CD4-positive, alpha-beta T cell treated with Interleukin-15 for 1 hour (primary cell): ENCODE measurements around the gene IZUMO1.
"Not testable (repeated sequence)": the region's sequence is repeated elsewhere in the genome, so short reads cannot be mapped to it uniquely, and the experiment has no call there.

Experiments
- DNase-seq: peaks from one replicate; pipeline ENCODE4 v3.0.0-alpha.2; 2020

The IZUMO1 gene

GRCh38 chr19:48735031-48735615, 11.6 kb downstream of the IZUMO1 start:
- DNase-seq = no peak

DNA sequence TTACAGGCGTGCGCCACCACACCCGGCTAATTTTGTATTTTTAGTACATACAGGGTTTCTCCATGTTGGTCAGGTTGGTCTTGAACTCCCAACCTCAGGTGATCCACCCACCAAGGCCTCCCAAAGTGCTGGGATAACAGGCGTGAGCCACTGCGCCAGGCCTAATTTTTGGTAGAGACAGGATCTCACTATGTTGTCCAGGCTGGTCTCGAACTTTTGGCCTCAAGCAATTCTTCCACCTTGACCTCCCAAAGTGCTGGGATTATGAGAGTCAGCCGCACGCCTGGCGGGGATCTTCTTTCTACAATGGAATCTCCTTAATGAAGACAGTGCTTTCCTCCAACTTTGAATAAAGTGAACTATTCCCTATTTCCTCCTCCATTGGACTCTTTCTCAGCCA, 12.1 kb downstream of the IZUMO1 start:
- no peak for DNase-seq

GRCh38 chr19:48731452-48731851, 15.3 kb downstream of the IZUMO1 start:
- no peak for DNase-seq

DNA sequence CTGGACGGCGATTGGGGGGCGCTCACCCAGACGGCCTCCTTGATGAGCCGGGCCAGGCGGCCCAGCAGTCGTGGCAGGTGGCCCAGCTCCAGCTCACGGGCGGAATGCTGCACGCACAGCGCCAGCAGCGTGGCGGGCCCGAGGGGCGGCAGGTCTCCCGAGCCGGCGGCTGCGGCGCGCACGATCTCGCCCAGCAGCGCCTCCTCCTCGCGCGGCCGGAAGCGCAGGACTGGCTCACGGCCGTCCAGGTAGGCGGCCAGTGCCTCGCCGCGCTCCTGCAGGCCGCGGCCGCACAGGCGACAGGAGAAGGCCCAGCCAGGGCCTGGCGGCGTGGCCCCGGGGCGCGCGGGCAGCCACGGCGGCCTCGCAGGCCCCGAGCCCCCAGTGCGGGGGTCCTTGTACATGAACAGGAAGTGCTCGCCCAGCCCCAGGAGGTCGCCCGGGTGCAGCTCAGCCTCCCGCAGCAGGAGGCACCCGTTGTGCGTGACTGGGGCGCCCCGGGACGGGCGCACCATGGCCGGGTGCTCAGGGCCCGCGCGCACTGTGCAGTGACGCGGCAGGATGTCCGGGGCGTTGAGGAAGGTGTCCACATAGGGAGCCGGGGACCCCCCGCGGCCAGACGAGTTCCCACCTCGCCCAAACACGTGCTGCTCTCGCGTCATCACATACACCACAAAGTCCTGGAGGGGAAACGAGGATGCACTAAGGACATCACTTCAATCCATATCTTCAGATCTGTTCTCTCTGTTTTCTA, 17.6 kb downstream of the IZUMO1 start:
- DNase-seq = no peak

- peak; percentile 71 for DNase-seq
Observed at GRCh38 chr19:48726556-48726955, 20.2 kb downstream of the IZUMO1 start.

GRCh38 chr19:48724796-48725753, 21.6 kb downstream of the IZUMO1 start:
- DNase-seq = peak; percentile 46

DNA sequence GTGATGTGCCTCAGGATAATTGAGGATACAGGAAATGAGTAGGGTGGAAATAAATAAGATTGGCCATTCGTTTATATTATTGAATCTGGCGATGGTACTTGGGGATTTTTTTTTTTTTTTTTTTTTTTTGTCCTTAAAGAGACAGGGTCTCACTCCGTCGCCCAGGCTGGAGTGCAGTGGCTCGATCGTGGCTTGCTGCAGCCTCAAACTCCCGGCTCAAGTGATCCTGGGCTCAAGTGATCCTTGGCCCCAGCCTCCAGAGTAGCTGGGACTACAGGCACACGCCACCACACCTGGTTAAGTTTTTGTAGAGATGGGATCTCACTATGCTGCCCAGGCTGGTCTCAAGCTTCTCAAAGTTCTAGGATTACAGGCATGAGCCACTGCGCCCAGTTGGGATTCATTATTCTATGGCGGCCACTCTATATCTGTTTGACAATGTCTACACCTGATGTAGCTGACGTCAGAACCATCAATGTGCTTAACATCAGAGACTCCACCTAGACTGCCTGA, 24.5 kb downstream of the IZUMO1 start:
- DNase-seq = no peak

- DNase-seq = peak; percentile 96
Observed at GRCh38 chr19:48720613-48721296, 26.0 kb downstream of the IZUMO1 start.

GRCh38 chr19:48720251-48720612, 26.5 kb downstream of the IZUMO1 start:
- DNase-seq = no peak

- DNase-seq = no peak
Observed at GRCh38 chr19:48719263-48720171, 27.2 kb downstream of the IZUMO1 start, which contains the start of gene MAMSTR. MAMSTR (minus strand) TSS chr19:48719725; CDS start chr19:48719031, 694 bp downstream.

DNA sequence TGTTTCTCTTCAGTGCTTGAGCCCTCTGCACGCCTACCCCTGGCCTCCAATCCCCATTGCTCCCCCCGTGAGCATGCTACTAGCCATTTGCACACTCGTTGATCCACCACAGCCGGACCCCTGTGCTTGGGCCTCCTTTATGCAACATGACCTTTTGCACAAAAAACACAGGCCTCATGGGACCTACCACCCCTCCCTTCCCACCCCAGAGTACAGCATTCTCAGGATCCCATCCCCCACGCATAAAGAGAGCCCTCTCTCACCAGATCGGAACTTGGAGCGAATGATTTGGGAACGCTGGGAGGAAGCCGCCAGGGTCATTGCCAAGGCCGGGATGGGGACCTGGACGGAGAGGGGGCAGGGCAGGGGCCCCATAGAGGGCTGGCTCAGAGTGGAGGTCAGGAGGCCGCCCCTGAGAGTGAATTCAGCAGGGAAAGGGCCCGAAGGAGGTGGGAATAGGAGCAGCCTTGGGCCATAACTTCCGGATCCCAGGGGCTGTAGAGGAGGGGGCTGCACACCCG, 27.9 kb downstream of the IZUMO1 start:
- no peak for DNase-seq

- DNase-seq = not testable (repeated sequence)
Observed at GRCh38 chr19:48718106-48718505, 28.6 kb downstream of the IZUMO1 start.

DNA sequence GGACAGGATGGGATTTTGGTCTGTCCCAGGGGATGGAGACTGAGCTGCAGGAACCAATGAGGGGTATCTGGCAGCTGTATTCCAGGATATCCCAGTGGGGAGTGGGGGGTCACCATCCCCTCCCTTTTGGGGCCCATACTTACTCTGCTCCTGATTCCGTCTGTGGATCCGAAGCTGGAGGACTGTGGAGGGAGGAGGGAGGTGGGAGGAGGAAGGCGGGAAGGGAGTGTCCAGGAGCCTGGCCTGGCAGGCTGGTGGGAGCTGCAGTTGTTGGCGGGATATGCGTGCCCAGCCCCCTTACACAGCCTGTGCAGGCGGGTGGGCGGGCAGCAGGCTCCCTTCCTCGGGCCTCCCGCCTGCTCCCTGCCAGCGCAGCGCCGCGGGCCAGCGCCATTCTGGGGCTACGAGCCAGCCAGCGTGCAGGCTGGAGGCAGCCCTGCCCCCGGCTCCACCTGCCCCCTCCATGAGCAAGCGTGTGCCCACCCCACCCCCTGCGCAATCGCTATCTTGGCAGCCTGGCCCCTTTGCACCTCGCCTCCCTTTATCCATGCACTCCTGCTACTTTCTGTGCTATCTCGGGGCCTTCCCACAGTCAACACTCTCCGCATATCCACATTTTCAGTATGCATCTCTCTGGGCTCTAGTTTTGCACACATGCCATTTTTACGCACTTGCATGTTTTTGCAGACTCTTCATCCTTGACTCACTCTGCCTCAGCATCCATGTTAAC, 30.0 kb downstream of the IZUMO1 start:
- DNase-seq = no peak

GRCh38 chr19:48715681-48716171, 31.0 kb downstream of the IZUMO1 start:
- DNase-seq = no peak

DNA sequence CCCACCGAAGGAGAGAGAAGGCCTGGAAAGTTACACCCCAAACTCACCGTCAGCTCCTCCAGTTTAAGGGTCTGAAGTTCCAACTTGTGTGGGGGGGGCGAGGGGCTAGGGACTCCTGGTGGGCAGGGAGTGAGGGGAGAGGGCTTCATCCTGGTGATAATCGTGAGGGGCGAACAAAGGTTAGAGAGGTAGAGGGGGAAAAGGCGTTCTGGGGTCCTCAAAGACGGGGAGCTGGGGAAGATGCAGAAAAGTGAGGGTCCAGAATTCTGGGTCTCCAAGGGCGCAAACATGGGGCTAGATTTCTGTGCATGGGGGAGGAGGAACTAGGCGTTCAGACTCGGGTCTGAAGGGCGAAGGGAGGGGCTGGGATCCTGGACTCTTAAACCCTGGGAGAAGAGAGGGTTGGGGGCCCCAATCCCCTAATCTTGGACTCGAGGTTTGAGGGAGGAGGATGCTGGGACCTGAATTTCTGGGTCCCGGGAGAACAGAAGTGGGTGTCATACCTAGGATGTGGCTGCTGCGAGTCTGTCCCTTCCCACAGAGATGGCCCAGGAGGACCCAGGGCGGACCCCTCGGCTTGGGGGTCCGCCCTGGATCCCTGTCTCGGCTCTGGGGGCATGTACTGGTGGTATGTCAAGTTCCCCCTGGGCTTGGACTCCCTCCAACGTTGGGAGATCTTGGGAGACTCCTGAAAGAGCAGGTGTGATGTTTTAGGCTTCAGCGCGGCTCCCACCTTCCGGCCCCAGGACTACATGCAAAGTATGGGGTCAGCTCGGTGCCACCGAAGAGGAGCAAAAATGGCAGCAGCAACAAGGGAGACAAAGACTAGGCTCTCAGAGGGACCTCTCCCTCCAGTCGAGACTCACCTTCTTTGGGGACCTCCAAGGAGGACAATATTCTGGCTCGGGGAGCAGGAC, 31.7 kb downstream of the IZUMO1 start:
- no peak for DNase-seq

DNA sequence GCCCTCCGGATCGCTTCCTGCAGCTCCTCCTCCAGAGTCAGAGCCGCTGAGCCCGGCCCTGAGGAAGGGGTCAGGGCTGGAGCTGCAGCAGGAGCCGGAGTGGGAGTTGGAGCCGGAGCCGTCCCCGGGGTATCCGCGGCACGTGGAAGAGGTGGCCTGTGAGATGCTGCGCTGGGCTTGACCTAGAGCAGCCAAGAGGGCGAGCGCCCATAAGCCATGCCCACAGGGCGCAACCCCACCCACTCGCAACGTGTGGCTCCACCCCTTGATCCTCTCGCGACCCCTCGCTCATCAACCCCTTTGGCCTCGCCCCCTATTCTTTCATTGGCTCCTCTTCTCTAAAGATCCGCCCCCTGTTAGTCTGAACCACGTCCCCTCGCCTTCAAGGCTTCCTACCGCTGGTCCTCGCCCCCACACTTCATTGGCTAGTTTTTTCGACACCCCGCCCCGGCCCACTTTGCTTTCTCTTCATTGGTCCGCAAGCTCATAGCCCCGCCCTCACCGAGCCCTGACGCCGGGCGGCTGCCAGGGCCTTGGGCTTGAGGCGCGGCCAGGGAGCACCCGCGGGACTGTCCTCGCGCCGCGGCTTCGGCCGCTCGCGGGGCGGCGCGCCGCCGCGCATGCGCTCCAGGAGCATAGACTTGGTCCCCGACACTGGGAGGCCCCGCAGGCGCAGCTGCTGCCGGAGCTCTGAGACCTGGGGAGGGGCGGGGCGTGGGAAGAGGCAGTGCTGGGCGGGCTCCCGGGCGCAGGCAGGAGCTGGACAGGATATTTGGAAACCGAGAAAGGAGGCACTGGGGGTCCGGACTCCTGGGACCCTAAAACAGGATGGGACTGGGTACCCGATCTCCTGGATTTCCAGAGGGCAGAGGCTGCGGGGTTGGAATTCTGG, 32.6 kb downstream of the IZUMO1 start:
- DNase-seq = peak; percentile 99

- DNase-seq = no peak
Observed at GRCh38 chr19:48713041-48713863, 33.5 kb downstream of the IZUMO1 start.
